Measurements from ENCODE around the gene BCAS3.

DNA sequence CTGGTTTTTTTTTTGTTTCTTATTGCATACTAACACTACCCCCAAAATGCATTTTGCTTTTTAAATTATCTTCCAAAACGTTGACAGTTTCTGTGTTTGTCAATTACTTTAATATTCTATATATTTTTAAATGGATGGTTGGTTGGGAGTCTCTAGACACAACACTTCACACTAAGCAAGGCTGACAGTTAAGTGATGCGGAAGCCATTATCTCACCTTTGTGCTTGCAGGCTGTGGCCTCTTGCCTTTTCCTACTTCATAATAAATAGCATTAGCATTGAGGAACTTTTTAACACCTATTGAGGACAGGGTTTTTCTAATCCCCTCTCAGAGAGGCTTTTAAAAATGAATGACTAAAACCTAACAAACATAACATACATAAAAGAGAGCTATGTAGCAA lies 441.2 kb downstream of the BCAS3 start:
- TF ChIP-seq, protein P1, sequence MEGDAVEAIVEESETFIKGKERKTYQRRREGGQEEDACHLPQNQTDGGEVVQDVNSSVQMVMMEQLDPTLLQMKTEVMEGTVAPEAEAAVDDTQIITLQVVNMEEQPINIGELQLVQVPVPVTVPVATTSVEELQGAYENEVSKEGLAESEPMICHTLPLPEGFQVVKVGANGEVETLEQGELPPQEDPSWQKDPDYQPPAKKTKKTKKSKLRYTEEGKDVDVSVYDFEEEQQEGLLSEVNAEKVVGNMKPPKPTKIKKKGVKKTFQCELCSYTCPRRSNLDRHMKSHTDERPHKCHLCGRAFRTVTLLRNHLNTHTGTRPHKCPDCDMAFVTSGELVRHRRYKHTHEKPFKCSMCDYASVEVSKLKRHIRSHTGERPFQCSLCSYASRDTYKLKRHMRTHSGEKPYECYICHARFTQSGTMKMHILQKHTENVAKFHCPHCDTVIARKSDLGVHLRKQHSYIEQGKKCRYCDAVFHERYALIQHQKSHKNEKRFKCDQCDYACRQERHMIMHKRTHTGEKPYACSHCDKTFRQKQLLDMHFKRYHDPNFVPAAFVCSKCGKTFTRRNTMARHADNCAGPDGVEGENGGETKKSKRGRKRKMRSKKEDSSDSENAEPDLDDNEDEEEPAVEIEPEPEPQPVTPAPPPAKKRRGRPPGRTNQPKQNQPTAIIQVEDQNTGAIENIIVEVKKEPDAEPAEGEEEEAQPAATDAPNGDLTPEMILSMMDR (IDR thresholded peaks at IDR 0.05 in 4 of 5, conservative IDR thresholded peaks at IDR 0.05 in 1 of 5) = no peak
- TF ChIP-seq POLR2A (IDR thresholded peaks at IDR 0.05) = no peak
